Keratinocyte (primary cell): ENCODE data around the gene OR2AK2. TPM values are rescaled to one million over a fixed set of nuclear protein-coding genes. Genes with fewer than 3 reads are reported as not detected.
"Not testable (repeated sequence)": the region's sequence is repeated elsewhere in the genome, so short reads cannot be mapped to it uniquely, and the experiment has no call there.

ENCODE experiments used
- DNase-seq: peaks from one replicate; pipeline ENCODE4 v3.0.0-alpha.2; 2011; ENCODE audit warnings: low read depth, missing footprints, low spot score
- FAIRE-seq: peaks from 2 replicates; lab custom pipeline; 2011; peaks lifted over from hg19 to GRCh38; lab: Jason Lieb, UNC
- H2AFZ ChIP-seq: 2 replicates; pipeline ENCODE4 v1.6.0; 2012; ENCODE audit warnings: low read length, control low read depth, inconsistent platforms; ENCODE audit not compliant: control insufficient read depth
- H3K27ac ChIP-seq: 2 replicates; pipeline ENCODE4 v1.5.1; 2011; ENCODE audit warnings: low read length; ENCODE audit not compliant: control insufficient read depth, insufficient read depth
- H3K27me3 ChIP-seq: 3 replicates; pipeline ENCODE4 v1.6.0; 2011; ENCODE audit warnings: low read length; ENCODE audit not compliant: control insufficient read depth, insufficient read depth; ENCODE audit errors: extremely low read depth
- H3K36me3 ChIP-seq, 2 experiments: 2 replicates in 1 of 2; 3 replicates in 1 of 2; pipeline ENCODE4 v1.5.1; 2011; ENCODE audit warnings: low read length in 2 of 2, mild to moderate bottlenecking in 1 of 2; ENCODE audit not compliant: control insufficient read depth in 2 of 2, insufficient read depth in 2 of 2; ENCODE audit errors: extremely low read depth in 1 of 2
- H3K4me1 ChIP-seq: 3 replicates; pipeline ENCODE4 v1.5.1; 2011; ENCODE audit warnings: low read length; ENCODE audit not compliant: control insufficient read depth, insufficient read depth; ENCODE audit errors: extremely low read depth
- H3K4me2 ChIP-seq: 3 replicates; pipeline ENCODE4 v1.6.0; 2011; ENCODE audit warnings: low read depth, low read length; ENCODE audit not compliant: control insufficient read depth, insufficient read depth; ENCODE audit errors: extremely low read depth
- H3K4me3 ChIP-seq, 3 experiments: fragments of 200-600 bp in 1 of 3; sonication (generic) in 1 of 3; 2 replicates in 2 of 3; 3 replicates in 1 of 3; pipeline ENCODE4 v1.5.1; 2011 to 2016; ENCODE audit warnings: low read length in 3 of 3, mild to moderate bottlenecking in 3 of 3, control low read depth in 2 of 3, inconsistent platforms in 1 of 3, low read depth in 1 of 3, mixed read lengths in 1 of 3, mixed run types in 1 of 3, moderate library complexity in 1 of 3; ENCODE audit not compliant: control insufficient read depth in 2 of 3, insufficient read depth in 2 of 3; ENCODE audit errors: extremely low read depth in 1 of 3
- H3K79me2 ChIP-seq: 2 replicates; pipeline ENCODE4 v1.6.0; 2012; ENCODE audit warnings: low read length; ENCODE audit not compliant: control insufficient read depth, insufficient read depth
- H3K9ac ChIP-seq: 3 replicates; pipeline ENCODE4 v1.6.0; 2011; ENCODE audit warnings: low read length; ENCODE audit not compliant: control insufficient read depth, insufficient read depth; ENCODE audit errors: extremely low read depth
- H3K9me1 ChIP-seq: 3 replicates; pipeline ENCODE4 v1.6.0; 2011; ENCODE audit warnings: low read length; ENCODE audit not compliant: control insufficient read depth, insufficient read depth; ENCODE audit errors: extremely low read depth
- H3K9me3 ChIP-seq: 2 replicates; pipeline ENCODE4 v1.5.1; 2012; ENCODE audit warnings: low read depth, low read length; ENCODE audit not compliant: control insufficient read depth
- H4K20me1 ChIP-seq: 3 replicates; pipeline ENCODE4 v1.6.0; 2011; ENCODE audit warnings: low read length; ENCODE audit not compliant: control insufficient read depth, insufficient read depth; ENCODE audit errors: extremely low read depth
- EZH2 ChIP-seq: IDR thresholded peaks from one replicate; pipeline ENCODE4 v1.6.1; 2012; ENCODE audit warnings: inconsistent platforms, mild to moderate bottlenecking, low read length, moderate library complexity
- dilution Hi-C: fragments of 300-500 bp; cut with MboI; formaldehyde crosslinking; loops from one replicate; pipeline ENCODE4 v1.7.0; 2020; ENCODE audit warnings: low sequenced_read_pairs; ENCODE audit not compliant: extremely low pct_ligation_motif_present
- polyA plus RNA-seq, 5 experiments: library from polyadenylated mRNA; depleted of rRNA in 3 of 5; stranded (reverse) in 3 of 5; stranded (forward) in 1 of 5; unstranded in 1 of 5; fragments of >200 nt; gene quantifications; 1 replicate in 1 of 5; 2 replicates in 3 of 5; 3 replicates in 1 of 5; pipeline versions ENCODE4 v1.2.1 to v1.2.3, GENCODE V29; 2011 to 2012; ENCODE audit warnings: missing spikeins in 2 of 5, low read depth in 1 of 5, low replicate concordance in 1 of 5
- TF ChIP-seq, protein P1 (sequence below), 3 experiments: IDR thresholded peaks in 1 of 3; conservative IDR thresholded peaks in 1 of 3; optimal IDR thresholded peaks in 1 of 3; 2 replicates in 2 of 3; 3 replicates in 1 of 3; pipeline versions ENCODE3 to v1.5.1; 2011; ENCODE audit warnings: low read length in 3 of 3, mild to moderate bottlenecking in 3 of 3, moderate library complexity in 2 of 3, control low read depth in 1 of 3, inconsistent platforms in 1 of 3; ENCODE audit not compliant: insufficient read depth in 2 of 3; ENCODE audit errors: extremely low read depth in 1 of 3

The OR2AK2 gene
- polyA plus RNA-seq, 1 donor (not counting 4 experiments of a cell fraction or from before 2014, with no cell fraction given): not detected

DNA sequence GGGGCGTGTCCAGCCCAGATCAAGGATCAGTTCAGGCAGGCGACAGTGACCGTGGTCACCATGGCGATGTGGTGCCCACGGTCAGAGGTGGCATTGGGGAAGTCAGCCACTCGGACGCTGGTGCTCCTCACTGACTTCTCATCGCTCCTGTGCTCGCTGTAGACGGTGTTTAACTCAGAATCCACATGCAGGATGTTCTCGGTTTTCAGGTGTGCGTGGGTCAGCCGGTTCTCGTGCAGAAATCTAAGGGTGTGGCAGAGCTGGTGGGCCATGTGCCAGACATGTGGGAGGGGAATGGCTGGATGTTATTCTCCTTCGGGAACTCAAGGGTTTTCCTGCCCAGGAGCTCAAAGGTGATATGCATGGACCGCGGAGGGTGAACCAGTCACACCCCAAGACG, 28.6 kb upstream of the OR2AK2 start:
- Histone ChIP-seq H4K20me1 (no peaks in the 10 kb centered on the region), H3K4me1 (no peaks in the 10 kb centered on the region), H3K9me3 (peaks cover 2% of the 10 kb centered on the region), H3K9ac (no peak overlapping the region), H2AFZ (no peak overlapping the region), H3K4me2 (no peak overlapping the region), H3K4me3 (no peak overlapping the region), H3K9me1 (no peaks in the 10 kb centered on the region), H3K27me3 (no peaks in the 10 kb centered on the region), H3K79me2 (no peaks in the 10 kb centered on the region), H3K27ac (no peak overlapping the region), H3K36me3 (no peaks in the 10 kb centered on the region)
- DNase-seq (no peak), FAIRE-seq (no peak)
- no peak for TF ChIP-seq EZH2
- TF ChIP-seq, protein P1, sequence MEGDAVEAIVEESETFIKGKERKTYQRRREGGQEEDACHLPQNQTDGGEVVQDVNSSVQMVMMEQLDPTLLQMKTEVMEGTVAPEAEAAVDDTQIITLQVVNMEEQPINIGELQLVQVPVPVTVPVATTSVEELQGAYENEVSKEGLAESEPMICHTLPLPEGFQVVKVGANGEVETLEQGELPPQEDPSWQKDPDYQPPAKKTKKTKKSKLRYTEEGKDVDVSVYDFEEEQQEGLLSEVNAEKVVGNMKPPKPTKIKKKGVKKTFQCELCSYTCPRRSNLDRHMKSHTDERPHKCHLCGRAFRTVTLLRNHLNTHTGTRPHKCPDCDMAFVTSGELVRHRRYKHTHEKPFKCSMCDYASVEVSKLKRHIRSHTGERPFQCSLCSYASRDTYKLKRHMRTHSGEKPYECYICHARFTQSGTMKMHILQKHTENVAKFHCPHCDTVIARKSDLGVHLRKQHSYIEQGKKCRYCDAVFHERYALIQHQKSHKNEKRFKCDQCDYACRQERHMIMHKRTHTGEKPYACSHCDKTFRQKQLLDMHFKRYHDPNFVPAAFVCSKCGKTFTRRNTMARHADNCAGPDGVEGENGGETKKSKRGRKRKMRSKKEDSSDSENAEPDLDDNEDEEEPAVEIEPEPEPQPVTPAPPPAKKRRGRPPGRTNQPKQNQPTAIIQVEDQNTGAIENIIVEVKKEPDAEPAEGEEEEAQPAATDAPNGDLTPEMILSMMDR (optimal IDR thresholded peaks at IDR 0.05 in 1 of 3, IDR thresholded peaks at IDR 0.05 in 1 of 3, conservative IDR thresholded peaks at IDR 0.05 in 1 of 3; ENCODE audit: extremely low read depth in 1 of 3, insufficient read depth in 2 of 3, low read length in 3 of 3): no peak
- dilution Hi-C loops: no loop called here

GRCh38 chr1:247936965-247937734, 27.9 kb upstream of the OR2AK2 start:
- peak overlapping the region; percentile 53 for H2AFZ ChIP-seq
- H3K4me1 ChIP-seq, H3K9me1 ChIP-seq, H3K27ac ChIP-seq, H3K9me3 ChIP-seq, H3K36me3 ChIP-seq, H3K9ac ChIP-seq, DNase-seq, dilution Hi-C loops, H4K20me1 ChIP-seq, FAIRE-seq, H3K79me2 ChIP-seq, H3K27me3 ChIP-seq: not testable (repeated sequence)
- TF ChIP-seq, protein P1 (optimal IDR thresholded peaks at IDR 0.05 in 1 of 3, IDR thresholded peaks at IDR 0.05 in 1 of 3, conservative IDR thresholded peaks at IDR 0.05 in 1 of 3; ENCODE audit: extremely low read depth in 1 of 3, insufficient read depth in 2 of 3, low read length in 3 of 3): peak; percentile 45 to 76 (median 54)
- peak overlapping the region in 1 of 3 experiments; percentile 42 for H3K4me3 ChIP-seq
- H3K4me2 ChIP-seq: peak overlapping the region; percentile 44
